ENCODE data around the gene TCERG1.
A peak's percentile ranks its signal among the peaks of the same experiment; 100 is the strongest.
"Not testable (repeated sequence)": the region's sequence is repeated elsewhere in the genome, so short reads cannot be mapped to it uniquely, and the experiment has no call there.

Gene TCERG1

GRCh38 chr5:146519554-146519953, 72.4 kb downstream of the TCERG1 start:
- DNase-seq (ENCODE audit: insufficient read length, low spot score) (no peak), FAIRE-seq (no peak)

DNA sequence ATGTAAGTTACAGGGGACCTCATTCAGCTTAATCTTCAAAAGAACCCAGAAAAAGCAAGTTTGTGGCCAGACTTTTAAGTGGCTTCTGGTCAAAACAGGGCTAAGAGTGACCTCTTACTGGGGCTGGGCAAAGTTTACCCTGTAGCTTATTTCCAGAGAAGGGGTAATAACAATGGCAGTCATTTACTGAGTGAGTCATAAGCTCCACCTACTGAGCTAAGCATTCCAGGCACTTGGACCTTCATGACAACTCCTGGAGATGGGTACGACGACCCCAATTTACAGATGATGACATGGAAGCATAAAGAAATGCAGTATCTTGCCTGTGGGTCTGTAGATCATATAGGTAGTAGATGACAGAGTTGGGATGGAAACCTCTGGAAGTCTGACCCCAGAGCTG, 73.6 kb downstream of the TCERG1 start:
- no peak for DNase-seq (ENCODE audit: insufficient read length, low spot score)
- no peak for FAIRE-seq

- no peak for DNase-seq (ENCODE audit: insufficient read length, low spot score)
- no peak for FAIRE-seq
Observed at GRCh38 chr5:146521403-146522106, 74.4 kb downstream of the TCERG1 start.

GRCh38 chr5:146523698-146524097, 76.6 kb downstream of the TCERG1 start:
- no peak for DNase-seq (ENCODE audit: insufficient read length, low spot score)
- no peak for FAIRE-seq

DNA sequence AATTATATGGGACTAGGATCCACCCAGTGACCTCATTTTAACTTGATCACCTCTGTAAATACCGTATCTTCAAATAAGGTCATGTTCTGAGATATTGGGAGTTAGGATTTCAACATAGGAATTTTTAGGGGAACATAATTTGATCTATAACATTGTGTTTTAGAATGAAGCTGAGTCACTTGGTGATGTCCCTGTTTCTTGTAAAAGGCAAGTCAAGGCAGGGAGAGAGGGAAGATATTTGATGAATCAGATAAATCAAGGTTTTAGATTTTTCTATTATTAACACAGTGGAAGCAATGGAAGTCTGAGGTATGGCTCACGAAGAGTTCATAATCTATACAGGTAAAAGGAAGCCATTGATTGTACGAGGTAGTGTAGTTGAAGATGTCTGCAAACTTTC, 80.7 kb downstream of the TCERG1 start:
- no peak for FAIRE-seq

GRCh38 chr5:146528236-146528635, 81.1 kb downstream of the TCERG1 start:
- no peak for FAIRE-seq
- DNase-seq (ENCODE audit: insufficient read length, low spot score), result no peak

More for the DNA sequence above, 80.7 kb downstream of the TCERG1 start:
- no peak for DNase-seq (ENCODE audit: insufficient read length, low spot score)

- no peak for DNase-seq (ENCODE audit: insufficient read length, low spot score)
- FAIRE-seq, result no peak
Observed at GRCh38 chr5:146529984-146530383, 82.9 kb downstream of the TCERG1 start.

GRCh38 chr5:146533260-146533857, 86.2 kb downstream of the TCERG1 start:
- peak; percentile 40 for DNase-seq (ENCODE audit: insufficient read length, low spot score)
- peak; percentile 91 for FAIRE-seq

- DNase-seq (ENCODE audit: insufficient read length, low spot score) (no peak), FAIRE-seq (no peak)
Observed at GRCh38 chr5:146533882-146534281, 86.7 kb downstream of the TCERG1 start.

DNA sequence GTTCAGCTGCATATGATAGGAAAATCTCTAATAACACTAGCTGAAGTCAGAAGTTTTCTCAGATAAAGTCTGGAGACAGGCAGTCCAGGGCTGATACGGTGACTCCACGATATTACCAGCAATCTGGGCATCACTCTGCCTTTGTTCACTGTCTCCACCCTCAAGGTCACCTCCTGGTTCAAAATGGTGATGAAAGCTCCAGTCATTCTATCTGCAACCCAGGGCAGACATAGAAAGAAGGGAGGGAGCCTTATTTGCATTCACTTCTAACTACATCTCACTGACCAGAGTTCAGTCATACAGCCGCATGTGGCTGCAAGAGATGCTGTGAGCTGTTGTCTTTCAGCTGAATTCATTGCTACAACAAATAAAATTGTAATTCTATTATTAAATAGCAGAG, 91.3 kb downstream of the TCERG1 start:
- no peak for FAIRE-seq
- no peak for DNase-seq (ENCODE audit: insufficient read length, low spot score)

DNA sequence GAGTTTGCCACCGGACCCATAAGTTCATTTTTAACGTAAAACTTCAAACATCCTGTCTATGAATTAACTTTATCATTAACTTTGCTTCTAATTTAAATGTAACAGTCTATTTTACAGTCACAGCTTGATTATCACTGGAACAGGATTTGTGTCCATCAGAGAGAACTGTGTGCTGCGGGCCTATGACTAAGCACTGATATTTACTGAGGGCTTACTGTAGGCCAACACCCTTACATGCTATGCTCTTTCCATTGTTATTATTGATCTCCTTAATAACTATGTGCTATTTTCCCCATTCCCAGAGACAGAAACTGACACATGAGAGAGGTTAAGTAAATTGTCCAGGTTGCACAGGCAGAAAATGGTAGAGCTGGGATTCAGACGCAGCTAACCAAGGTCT, 92.8 kb downstream of the TCERG1 start:
- FAIRE-seq, result no peak
- no peak for DNase-seq (ENCODE audit: insufficient read length, low spot score)

- FAIRE-seq, result no peak
- DNase-seq (ENCODE audit: insufficient read length, low spot score), result no peak
Observed at GRCh38 chr5:146540414-146540813, 93.3 kb downstream of the TCERG1 start.

DNA sequence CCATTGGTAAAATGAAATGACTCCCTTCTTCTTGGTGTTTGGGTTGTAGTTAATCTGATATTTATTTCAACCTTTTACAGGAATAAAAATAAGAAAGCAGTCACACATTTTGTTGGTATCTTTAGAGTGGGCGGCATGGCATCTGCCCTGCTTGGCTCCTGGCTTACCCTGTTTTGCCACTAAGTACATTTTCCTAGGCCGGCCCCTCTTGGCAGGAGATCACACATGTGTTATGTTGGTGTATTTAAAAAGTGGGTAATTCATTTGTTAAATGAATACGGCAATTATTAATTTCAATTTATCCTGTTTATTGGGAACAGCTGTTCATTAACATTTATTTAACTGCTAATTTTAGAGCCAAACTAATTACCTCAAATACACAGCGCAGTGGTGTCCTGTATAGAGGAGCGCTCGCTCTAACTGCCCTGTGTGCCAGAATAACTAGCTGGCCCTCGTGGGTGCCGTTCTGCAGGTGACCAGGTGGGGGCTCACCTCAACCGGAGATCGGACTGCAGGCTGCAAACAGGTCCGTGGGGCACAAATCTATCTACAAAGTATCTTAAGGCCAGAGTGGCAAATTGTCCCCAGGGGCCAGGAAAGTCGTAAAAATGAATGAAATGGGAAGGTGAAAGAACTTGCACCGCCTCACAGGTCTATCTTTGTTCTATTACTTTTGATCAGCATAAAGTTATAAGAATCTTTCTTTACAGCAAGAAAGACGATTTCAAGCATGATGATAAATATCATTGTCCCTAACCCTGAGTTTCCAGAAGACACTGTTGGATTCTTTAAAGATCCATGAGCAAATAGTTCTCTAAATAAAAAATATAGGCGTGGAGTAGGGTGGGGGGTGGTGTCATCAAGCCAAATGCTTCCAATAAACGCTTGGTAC, 95.1 kb downstream of the TCERG1 start:
- DNase-seq (ENCODE audit: insufficient read length, low spot score) (peak; percentile 47), FAIRE-seq (peak; percentile 70)

DNA sequence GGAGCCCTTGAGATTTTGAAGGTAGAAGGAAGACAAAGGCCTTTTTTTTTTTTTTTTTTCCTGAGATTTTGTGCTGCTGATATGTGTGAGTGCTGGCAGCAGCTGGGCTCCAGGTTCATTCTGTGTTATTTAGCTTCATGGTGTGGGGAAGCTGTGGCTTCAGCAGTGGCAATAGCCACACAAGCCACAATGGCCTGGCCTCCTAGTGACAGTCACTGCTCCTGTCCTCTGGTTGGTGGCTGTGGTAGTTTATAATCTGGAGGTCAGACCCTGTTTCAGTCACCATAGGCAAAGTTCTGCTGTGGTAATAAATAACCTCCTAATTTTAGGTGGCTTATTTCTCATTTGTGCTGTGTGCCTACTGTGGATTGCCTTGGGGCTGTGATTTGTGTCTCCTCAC, 97.1 kb downstream of the TCERG1 start:
- no peak for FAIRE-seq
- no peak for DNase-seq (ENCODE audit: insufficient read length, low spot score)

GRCh38 chr5:146548781-146549449, 101.8 kb downstream of the TCERG1 start:
- no peak for FAIRE-seq
- DNase-seq (ENCODE audit: insufficient read length, low spot score), result no peak

GRCh38 chr5:146549615-146550014, 102.5 kb downstream of the TCERG1 start:
- FAIRE-seq, result no peak
- DNase-seq (ENCODE audit: insufficient read length, low spot score), result no peak

GRCh38 chr5:146553446-146553845, 106.3 kb downstream of the TCERG1 start:
- no peak for FAIRE-seq
- DNase-seq (ENCODE audit: insufficient read length, low spot score), result no peak

- not testable (repeated sequence) for FAIRE-seq; DNase-seq (ENCODE audit: insufficient read length, low spot score)
Observed at GRCh38 chr5:146556884-146557283, 109.8 kb downstream of the TCERG1 start.

GRCh38 chr5:146560205-146560812, 113.2 kb downstream of the TCERG1 start:
- no peak for DNase-seq (ENCODE audit: insufficient read length, low spot score)
- no peak for FAIRE-seq
